Islet of Langerhans (tissue), 1 donor: Measurements from ENCODE around the gene STKLD1.
A peak's percentile ranks its signal among the peaks of the same experiment; 100 is the strongest.
"Not testable (repeated sequence)": the region's sequence is repeated elsewhere in the genome, so short reads cannot be mapped to it uniquely, and the experiment has no call there.

Experiments
- FAIRE-seq: peaks from one replicate; lab custom pipeline; 2011; peaks lifted over from hg19 to GRCh38; lab: Jason Lieb, UNC

STKLD1 gene

GRCh38 chr9:133362359-133363044 lies 13.7 kb upstream of the STKLD1 start:
- FAIRE-seq = no peak

DNA sequence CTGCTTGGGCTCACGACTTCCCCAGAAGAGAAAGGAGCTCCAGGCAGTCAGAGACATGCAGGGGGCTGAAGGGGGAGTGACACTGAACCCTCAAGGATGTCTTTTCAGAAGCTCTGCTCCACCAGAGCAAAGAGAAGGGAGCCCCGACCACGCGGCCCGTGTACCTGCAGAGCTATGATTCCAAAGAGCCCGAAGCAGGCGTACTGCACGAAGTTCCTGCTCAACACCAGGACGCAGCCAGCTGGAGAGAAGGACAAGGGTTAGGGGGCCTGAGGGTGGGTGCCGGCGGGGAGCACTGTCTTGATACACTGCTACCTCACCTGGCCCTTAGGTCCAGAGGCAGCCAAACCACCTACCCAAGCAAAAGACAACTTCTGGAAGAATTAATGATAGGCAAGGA lies 9.7 kb upstream of the STKLD1 start:
- no peak for FAIRE-seq

DNA sequence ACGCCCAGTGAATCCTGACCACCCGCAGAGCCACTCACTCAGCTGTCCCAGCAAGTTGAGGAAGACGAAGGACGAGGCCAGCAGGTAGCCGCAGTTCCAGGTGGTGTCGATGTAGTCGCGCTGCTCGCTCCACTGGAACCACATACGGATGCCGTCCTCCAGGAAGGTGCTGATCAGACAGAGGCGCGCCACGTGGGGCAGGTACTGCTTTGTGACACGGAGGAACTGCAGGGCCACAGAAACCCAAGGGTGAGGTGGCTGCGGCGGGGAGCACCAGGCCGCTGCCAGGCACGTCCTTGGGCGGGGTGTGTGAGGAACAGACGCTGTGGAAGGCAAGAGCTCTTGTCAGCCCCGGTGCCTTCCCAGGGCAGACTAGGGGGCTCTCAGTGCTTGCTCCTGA lies 8.9 kb upstream of the STKLD1 start:
- FAIRE-seq = no peak

DNA sequence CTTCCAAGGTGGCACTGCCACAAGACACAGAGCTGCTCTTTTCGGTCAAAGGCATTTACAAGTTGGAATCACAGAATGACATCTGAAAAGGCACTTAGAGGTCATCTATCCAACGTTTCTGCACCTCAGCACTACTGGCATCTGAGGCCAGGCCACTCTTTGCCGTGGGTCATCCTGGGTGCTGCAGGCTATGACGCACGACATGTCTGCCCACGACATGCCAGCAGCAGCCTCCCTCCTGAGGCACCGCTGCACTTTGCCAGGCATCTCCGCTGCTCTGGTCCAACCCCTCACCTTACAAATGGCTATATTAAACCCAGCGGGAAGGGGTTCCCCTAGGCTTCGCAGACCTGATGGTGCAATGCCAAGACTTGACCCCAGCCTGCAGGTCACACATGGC lies 8.4 kb upstream of the STKLD1 start:
- FAIRE-seq = no peak

GRCh38 chr9:133368249-133368881 lies 7.8 kb upstream of the STKLD1 start:
- FAIRE-seq = peak; percentile 88

- FAIRE-seq = no peak
Measured at GRCh38 chr9:133369422-133369821, 6.7 kb upstream of the STKLD1 start.

- no peak for FAIRE-seq
Measured at GRCh38 chr9:133369933-133370332, 6.2 kb upstream of the STKLD1 start.

DNA sequence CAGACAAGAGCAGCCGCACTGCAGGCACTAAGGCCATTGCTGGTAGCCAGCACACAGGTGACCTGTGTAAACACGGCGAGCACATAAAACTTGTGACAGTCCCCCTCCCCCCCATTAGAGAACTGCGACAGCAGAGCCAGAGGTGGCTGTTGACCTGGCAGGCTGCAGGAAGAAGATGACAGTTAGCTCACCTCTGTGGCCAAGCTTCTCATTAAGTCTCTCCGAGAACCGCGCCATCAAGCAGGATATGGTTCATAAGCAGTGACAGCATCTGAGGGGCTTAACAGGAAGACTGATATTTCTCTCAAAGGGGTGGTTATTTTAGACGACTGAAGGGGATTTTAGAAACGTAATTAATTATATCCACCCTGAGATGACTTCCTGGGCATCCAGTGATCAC lies 5.5 kb upstream of the STKLD1 start:
- no peak for FAIRE-seq

DNA sequence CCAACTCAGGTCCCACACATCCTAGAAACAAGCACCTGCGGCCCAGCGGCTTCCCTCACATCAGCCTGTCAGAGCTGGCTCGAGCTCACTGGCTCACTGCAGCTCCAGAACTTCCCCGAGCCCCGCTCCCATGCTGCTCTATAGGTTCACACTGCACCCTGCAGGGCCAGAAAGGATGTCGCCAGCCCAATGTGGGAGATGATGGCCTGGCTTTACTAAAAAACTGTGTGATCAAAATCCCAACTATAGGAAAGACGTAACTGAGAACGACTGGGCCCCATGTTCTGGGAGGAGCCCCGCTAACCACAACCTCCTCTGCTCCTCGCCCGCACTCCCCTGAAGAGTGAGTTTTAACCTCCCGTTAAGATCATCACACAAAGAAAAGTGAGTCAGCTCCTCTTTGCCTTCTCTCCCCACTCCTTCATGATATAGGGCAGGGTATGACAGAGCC lies 4.9 kb upstream of the STKLD1 start:
- FAIRE-seq = no peak

DNA sequence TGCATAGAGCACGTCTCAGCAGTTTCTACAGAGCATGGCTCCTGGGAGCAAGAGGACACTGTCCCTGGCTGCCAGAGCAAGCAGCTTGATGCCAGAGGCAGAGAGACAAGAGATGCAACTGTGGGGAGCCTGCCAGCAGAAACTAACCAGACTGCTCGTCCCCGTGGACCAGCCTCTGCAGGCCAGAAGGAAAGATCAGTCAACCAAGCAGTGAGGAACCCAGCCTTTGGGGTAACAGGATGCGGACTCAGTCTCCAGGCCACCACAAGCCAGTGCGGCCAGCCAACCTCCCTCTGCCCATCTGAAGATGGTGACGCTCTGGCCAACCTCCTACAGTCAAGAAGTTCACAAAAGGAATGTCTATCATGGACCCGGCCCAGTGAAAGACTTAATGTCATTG lies 4.0 kb upstream of the STKLD1 start:
- no peak for FAIRE-seq

DNA sequence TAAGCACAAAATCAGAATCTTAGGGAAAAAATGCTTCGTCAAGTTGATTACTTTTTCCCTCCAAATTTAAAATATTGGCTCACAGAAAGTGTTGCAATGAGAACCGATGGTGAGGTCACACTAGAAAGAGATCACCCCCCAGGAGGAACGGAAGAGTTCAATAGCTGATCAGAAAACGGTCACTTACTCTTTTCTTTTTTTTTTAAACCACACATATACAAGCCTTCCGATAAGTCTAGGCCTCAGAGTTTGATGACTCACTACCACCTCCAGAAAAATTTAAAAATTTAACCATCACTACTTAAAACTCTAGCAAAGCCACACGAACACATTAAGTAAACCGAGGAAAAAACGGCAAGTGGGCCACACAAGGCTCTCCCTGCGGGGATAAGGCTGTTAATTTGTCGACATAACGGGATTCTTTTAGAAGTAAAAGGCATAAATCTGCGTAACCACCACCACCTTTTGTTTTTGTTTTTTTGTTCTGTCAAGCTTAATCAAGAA lies 1.5 kb upstream of the STKLD1 start:
- no peak for FAIRE-seq

- no peak for FAIRE-seq
Measured at GRCh38 chr9:133375116-133375723, 946 bp upstream of the STKLD1 start.

DNA sequence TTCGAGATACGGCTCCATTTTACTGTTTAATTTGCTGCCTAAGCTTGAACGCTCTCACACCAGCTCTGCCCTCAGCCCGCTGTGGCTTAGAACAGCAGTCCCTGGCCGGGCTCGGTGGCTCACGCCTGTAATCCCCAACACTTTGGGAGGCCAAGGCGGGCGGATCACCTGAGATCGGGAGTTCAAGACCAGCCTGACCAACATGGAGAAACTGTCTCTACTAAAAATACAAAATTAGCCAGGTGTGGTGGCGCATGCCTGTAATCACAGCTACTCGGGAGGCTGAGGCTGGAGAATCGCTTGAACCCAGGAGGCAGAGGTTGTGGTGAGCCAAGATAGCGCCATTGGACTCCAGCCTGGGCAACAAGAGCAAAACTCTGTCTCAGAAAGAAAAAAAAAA lies 1.1 kb downstream of the STKLD1 start:
- not testable (repeated sequence) for FAIRE-seq

DNA sequence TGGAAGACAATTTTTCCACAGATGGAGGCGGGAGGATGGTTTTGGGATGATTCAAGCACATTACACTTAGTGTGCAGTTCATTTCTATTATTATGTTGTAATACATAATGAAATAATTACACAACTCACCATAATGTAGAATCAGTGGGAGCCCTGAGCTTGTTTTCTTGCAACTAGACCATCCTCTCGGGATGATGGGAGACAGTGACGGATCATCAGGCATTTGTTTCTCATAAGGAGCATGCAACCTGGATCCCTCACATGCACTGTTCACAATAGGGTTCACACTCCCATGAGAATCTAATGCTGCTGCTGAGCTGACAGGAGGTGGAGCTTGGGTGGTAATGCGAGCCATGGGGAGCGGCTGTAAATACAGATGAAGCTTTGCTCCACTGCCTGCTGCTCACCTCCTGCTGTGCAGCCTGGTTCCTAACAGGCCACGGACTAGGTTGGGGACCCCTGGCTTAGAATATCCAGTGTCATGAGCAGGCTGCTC lies 1.6 kb downstream of the STKLD1 start:
- no peak for FAIRE-seq

GRCh38 chr9:133378408-133378962 lies 2.3 kb downstream of the STKLD1 start:
- FAIRE-seq = no peak

DNA sequence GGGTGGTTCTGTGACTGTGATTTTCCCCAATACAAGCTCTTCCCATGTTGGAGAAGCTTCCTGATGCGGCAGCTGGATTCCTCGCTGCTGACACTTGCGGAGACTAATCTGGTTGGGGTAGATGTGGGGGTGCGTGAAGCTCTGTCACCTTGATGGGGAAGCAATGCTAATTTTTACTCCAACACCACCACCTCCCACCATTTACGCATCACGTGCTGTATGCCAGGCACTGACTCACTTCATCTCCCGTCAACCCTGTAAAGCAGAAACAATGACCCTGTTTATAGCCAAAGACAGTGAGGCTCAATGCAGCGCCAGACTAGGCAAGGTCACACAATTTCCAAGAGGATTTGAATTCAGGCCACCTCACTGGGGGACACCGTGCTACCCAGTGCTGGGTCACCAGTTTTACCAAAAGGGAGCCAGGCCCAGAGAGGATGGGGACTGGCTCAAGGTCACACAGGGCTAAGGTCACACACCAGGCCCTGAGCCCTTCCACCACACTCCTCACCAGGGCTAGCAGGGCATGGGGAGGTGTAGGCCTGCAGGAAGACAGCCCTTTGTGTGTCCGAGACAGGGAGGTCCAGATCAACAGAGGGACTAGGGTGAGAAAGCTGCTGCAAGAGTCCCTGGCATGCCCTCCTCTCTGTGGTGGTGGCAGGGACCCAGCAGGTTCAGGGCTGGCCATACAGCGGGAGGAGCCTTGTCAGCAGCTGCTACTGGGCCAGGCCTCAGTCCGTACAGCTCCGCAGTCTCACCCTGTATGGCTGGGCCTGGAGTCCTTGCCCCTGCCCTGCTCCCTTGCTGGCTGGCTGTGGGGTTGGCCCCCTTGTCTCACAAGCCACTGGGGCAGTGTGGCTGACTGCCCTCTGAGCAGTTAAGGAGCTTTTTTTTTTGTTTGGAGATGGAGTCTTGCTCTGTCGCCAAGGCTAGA lies 3.3 kb downstream of the STKLD1 start:
- FAIRE-seq = no peak

DNA sequence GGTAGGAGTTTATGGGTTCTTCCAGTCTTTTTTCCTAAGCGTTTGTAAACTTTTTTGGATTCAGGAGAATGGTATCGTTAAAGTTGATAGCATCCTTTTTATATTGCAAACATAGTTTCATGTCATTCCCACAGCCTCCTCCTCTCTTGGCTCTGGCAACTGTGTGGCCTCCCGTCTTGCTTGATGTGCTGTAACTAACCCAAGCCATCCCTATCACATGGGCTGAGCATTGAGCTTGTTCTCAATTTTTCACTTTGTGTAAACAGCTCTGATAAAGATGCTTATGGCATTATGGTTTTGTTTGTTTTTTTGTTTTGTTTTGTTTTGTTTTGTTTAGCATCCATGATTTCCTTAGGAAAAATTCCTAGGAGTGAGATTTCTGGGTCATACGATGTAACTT lies 4.6 kb downstream of the STKLD1 start:
- no peak for FAIRE-seq

DNA sequence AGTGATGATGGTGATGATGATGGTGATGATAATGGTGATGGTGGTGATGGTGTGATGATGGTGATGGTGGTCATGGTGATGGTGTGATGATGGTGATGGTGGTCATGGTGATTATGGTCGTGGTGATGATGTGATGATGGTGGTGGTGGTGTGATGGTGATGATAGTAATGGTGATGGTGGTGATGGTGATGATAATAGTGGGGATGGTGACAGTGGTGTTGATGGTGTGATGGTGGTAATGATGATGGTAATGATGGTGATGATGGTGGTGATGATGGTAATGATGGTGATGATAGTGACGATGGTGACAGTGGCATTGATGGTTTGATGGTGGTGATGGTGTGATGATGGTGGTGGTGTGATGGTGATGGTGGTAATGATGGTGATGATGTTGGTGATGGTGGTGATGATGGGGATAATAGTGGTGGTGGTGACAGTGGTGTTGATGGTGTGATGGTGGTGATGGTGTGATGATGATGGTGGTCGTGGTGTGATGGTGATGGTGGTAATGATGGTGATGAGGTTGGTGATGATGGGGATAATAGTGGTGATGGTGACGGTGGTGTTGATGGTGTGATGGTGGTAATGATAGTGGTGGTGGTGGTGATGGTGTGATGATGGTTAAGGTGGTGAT lies 6.5 kb downstream of the STKLD1 start:
- FAIRE-seq = no peak

- FAIRE-seq = no peak
Measured at GRCh38 chr9:133383438-133383837, 7.3 kb downstream of the STKLD1 start.

GRCh38 chr9:133384736-133385321 lies 8.7 kb downstream of the STKLD1 start:
- FAIRE-seq = no peak

DNA sequence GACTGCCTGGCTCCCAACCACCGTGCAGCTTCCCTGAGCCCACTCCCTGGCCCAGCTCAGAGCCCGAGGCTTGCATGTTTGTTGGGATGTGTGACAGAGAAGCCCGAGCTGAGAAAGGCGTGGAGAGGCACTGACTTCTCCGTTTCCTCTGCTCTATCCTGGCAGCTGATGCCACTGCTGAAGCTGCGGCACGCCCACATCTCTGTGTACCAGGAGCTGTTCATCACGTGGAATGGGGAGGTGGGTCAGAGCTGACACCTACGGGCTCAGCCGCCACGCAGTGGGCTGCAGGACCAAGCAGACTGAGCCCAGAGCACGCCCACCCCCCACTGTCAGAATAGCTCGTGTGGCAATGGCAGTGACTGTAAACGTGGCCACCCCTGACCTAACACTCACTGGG lies 9.3 kb downstream of the STKLD1 start:
- no peak for FAIRE-seq
